Measurements from ENCODE around the gene MRPS5.

- TF ChIP-seq GATA3 (IDR thresholded peaks at IDR 0.05; ENCODE audit: low read depth, low read length): no peak
- TF ChIP-seq GATA2 (IDR thresholded peaks at IDR 0.05; ENCODE audit: low read depth, low read length): no peak
Observed at GRCh38 chr2:95048825-95049682, 72.6 kb downstream of the MRPS5 start.

All from SH-SY5Y (cell line).